Measurements from ENCODE around the gene PCED1B. TPM values are rescaled to one million over a fixed set of nuclear protein-coding genes. Genes with fewer than 3 reads are reported as not detected.
"Not testable (repeated sequence)": the region's sequence is repeated elsewhere in the genome, so short reads cannot be mapped to it uniquely, and the experiment has no call there.

The PCED1B gene
- total RNA-seq, 1 donor from 2014 or later = 7.6 TPM

GRCh38 chr12:47190271-47190750, 110.9 kb downstream of the PCED1B start:
- H3K27ac ChIP-seq = no peak overlapping the region
- DNase-seq = no peak
- H3K36me3 ChIP-seq = no peaks in the 10 kb centered on the region
- no peaks in the 10 kb centered on the region for H3K9me3 ChIP-seq
- intact Hi-C loops (cut with DNase I) = loop anchor here (2.0 kb wide), 1 partner anchor 36 kb away; no protein-coding TSS in a partner anchor
- H3K4me1 ChIP-seq = peaks cover 27% of the 10 kb centered on the region
- H3K27me3 ChIP-seq = no peaks in the 10 kb centered on the region
- no peak overlapping the region for H3K4me3 ChIP-seq
- ATAC-seq = peak; percentile 46
- TF ChIP-seq CTCF (IDR thresholded peaks at IDR 0.05) = no peak

- ATAC-seq = peak; percentile 16
- intact Hi-C loops (cut with DNase I) = loop anchor here (2.0 kb wide), 1 partner anchor 36 kb away; no protein-coding TSS in a partner anchor
- peaks cover 27% of the 10 kb centered on the region for H3K4me1 ChIP-seq
- no peak for DNase-seq
- no peak overlapping the region for H3K4me3 ChIP-seq
- TF ChIP-seq CTCF (IDR thresholded peaks at IDR 0.05) = no peak
- no peaks in the 10 kb centered on the region for H3K9me3 ChIP-seq
- H3K36me3 ChIP-seq = no peaks in the 10 kb centered on the region
- no peaks in the 10 kb centered on the region for H3K27me3 ChIP-seq
- no peak overlapping the region for H3K27ac ChIP-seq
Observed at GRCh38 chr12:47190905-47191304, 111.5 kb downstream of the PCED1B start.

GRCh38 chr12:47192051-47192450, 112.6 kb downstream of the PCED1B start:
- H3K4me1 ChIP-seq = peaks cover 27% of the 10 kb centered on the region
- no peaks in the 10 kb centered on the region for H3K27me3 ChIP-seq
- no peak overlapping the region for H3K4me3 ChIP-seq
- H3K9me3 ChIP-seq = no peaks in the 10 kb centered on the region
- H3K27ac ChIP-seq = no peak overlapping the region
- no peaks in the 10 kb centered on the region for H3K36me3 ChIP-seq
- ATAC-seq (no peak), DNase-seq (no peak)
- intact Hi-C loops (cut with DNase I) = no loop called here
- no peak for TF ChIP-seq CTCF (IDR thresholded peaks at IDR 0.05)

- no peaks in the 10 kb centered on the region for H3K9me3 ChIP-seq
- peaks cover 27% of the 10 kb centered on the region for H3K4me1 ChIP-seq
- DNase-seq (no peak), ATAC-seq (no peak)
- H3K27me3 ChIP-seq = no peaks in the 10 kb centered on the region
- intact Hi-C loops (cut with DNase I) = no loop called here
- H3K4me3 ChIP-seq = no peak overlapping the region
- no peaks in the 10 kb centered on the region for H3K36me3 ChIP-seq
- no peak overlapping the region for H3K27ac ChIP-seq
- no peak for TF ChIP-seq CTCF (IDR thresholded peaks at IDR 0.05)
Observed at GRCh38 chr12:47193066-47193465, 113.6 kb downstream of the PCED1B start.

GRCh38 chr12:47194501-47194900, 115.1 kb downstream of the PCED1B start:
- intact Hi-C loops (cut with DNase I) = no loop called here
- Histone ChIP-seq H3K36me3 (no peaks in the 10 kb centered on the region), H3K27ac (no peak overlapping the region), H3K4me1 (peaks cover 13% of the 10 kb centered on the region), H3K4me3 (no peak overlapping the region), H3K9me3 (no peaks in the 10 kb centered on the region), H3K27me3 (no peaks in the 10 kb centered on the region)
- TF ChIP-seq CTCF (IDR thresholded peaks at IDR 0.05) = no peak
- peak; percentile 31 for ATAC-seq
- DNase-seq = no peak

- DNase-seq (no peak), ATAC-seq (no peak)
- Histone ChIP-seq H3K4me1 (no peaks in the 10 kb centered on the region), H3K9me3 (no peaks in the 10 kb centered on the region), H3K36me3 (no peaks in the 10 kb centered on the region), H3K4me3 (no peak overlapping the region), H3K27me3 (no peaks in the 10 kb centered on the region), H3K27ac (no peak overlapping the region)
- TF ChIP-seq CTCF (IDR thresholded peaks at IDR 0.05) = no peak
- intact Hi-C loops (cut with DNase I) = no loop called here
Observed at GRCh38 chr12:47200446-47200845, 121.0 kb downstream of the PCED1B start.

- DNase-seq = not testable (repeated sequence)
Observed at GRCh38 chr12:47201190-47201589, 121.8 kb downstream of the PCED1B start.

More at GRCh38 chr12:47201190-47201589, 121.8 kb downstream of the PCED1B start:
- ATAC-seq; intact Hi-C loops (cut with DNase I); H3K9me3 ChIP-seq; H3K4me3 ChIP-seq; H3K4me1 ChIP-seq; H3K36me3 ChIP-seq; H3K27ac ChIP-seq; H3K27me3 ChIP-seq: not testable (repeated sequence)
